GM23338 (cell line): Measurements from ENCODE around the gene VPS41. TPM values are rescaled to one million over a fixed set of nuclear protein-coding genes. Genes with fewer than 3 reads are reported as not detected.
A peak's percentile ranks its signal among the peaks of the same experiment; 100 is the strongest.

ENCODE experiments used
- ATAC-seq: fragments of 200-7000 bp; cut with Tn5 transposase; 3 replicates; pipeline ENCODE4 v1.9.1; 2020
- DNase-seq: peaks from one replicate; pipeline ENCODE4 v3.0.0-alpha.2; 2015; ENCODE audit warnings: low spot score
- H2AFZ ChIP-seq: fragments of 200-600 bp; sonication (generic); 2 replicates; pipeline ENCODE4 v1.8.0; 2016; ENCODE audit warnings: antibody characterized with exemption, mild to moderate bottlenecking, moderate library complexity
- H3F3A ChIP-seq: fragments of 200-600 bp; sonication (generic); replicated peaks from 2 replicates; pipeline ENCODE4 v1.8.0; 2017; ENCODE audit warnings: antibody characterized with exemption, mixed run types, low read depth
- H3K27ac ChIP-seq: fragments of 200-600 bp; sonication (generic); 2 replicates; pipeline ENCODE4 v1.6.1; 2016; ENCODE audit warnings: low read depth
- H3K27me3 ChIP-seq: fragments of 200-600 bp; sonication (generic); 2 replicates; pipeline ENCODE4 v1.8.0; 2016; ENCODE audit warnings: mild to moderate bottlenecking, mixed run types, moderate library complexity; ENCODE audit not compliant: insufficient read depth
- H3K36me3 ChIP-seq: fragments of 200-600 bp; sonication (generic); 2 replicates; pipeline ENCODE4 v1.8.0; 2016; ENCODE audit warnings: mild to moderate bottlenecking; ENCODE audit not compliant: insufficient read depth
- H3K4me1 ChIP-seq: fragments of 200-600 bp; sonication (generic); 2 replicates; pipeline ENCODE4 v1.8.0; 2016; ENCODE audit warnings: mild to moderate bottlenecking, moderate library complexity; ENCODE audit not compliant: insufficient read depth
- H3K4me2 ChIP-seq: fragments of 200-600 bp; sonication (generic); 2 replicates; pipeline ENCODE4 v1.7.1; 2017; ENCODE audit warnings: mixed run types
- H3K4me3 ChIP-seq: fragments of 200-600 bp; sonication (generic); 2 replicates; pipeline ENCODE4 v1.6.1; 2016; ENCODE audit warnings: mixed run types
- H3K79me2 ChIP-seq: fragments of 200-600 bp; sonication (generic); replicated peaks from 2 replicates; pipeline ENCODE4 v1.8.0; 2017; ENCODE audit warnings: mild to moderate bottlenecking; ENCODE audit not compliant: insufficient read depth
- H3K9me2 ChIP-seq: fragments of 200-600 bp; sonication (generic); 2 replicates; pipeline ENCODE4 v1.8.0; 2017; ENCODE audit not compliant: insufficient read depth
- H4K20me1 ChIP-seq: fragments of 200-600 bp; sonication (generic); replicated peaks from 2 replicates; pipeline ENCODE4 v1.8.0; 2017; ENCODE audit warnings: mild to moderate bottlenecking; ENCODE audit not compliant: insufficient read depth
- H3K27ac Mint-ChIP-seq: 2 replicates; pipeline ENCODE4 v1.8.0; 2020; ENCODE audit warnings: inconsistent platforms, mild to moderate bottlenecking, moderate library complexity, mixed read lengths
- H3K27me3 Mint-ChIP-seq: 3 replicates; pipeline ENCODE4 v1.8.0; 2022; ENCODE audit warnings: low read depth, mild to moderate bottlenecking, moderate library complexity, mixed read lengths, inconsistent platforms; ENCODE audit not compliant: insufficient read depth, poor library complexity
- H3K36me3 Mint-ChIP-seq: 3 replicates; pipeline ENCODE4 v1.8.0; 2021; ENCODE audit warnings: low read depth, mild to moderate bottlenecking, inconsistent platforms, moderate library complexity, mixed read lengths
- H3K4me1 Mint-ChIP-seq: 3 replicates; pipeline ENCODE4 v1.8.0; 2020; ENCODE audit warnings: mild to moderate bottlenecking, inconsistent platforms, mixed read lengths
- H3K4me3 Mint-ChIP-seq: 3 replicates; pipeline ENCODE4 v1.8.0; 2021; ENCODE audit warnings: moderate library complexity, mild to moderate bottlenecking, inconsistent platforms, mixed read lengths
- H3K9me3 Mint-ChIP-seq: 3 replicates; pipeline ENCODE4 v1.8.0; 2020; ENCODE audit warnings: moderate library complexity, mild to moderate bottlenecking, inconsistent platforms, mixed read lengths
- CTCF ChIP-seq, 2 experiments: fragments of 200-600 bp in 1 of 2; sonication (generic) in 1 of 2; conservative IDR thresholded peaks; 2 replicates each; pipeline versions ENCODE4 v1.5.1 to v1.6.1; 2016 to 2017; ENCODE audit warnings: antibody characterized with exemption in 2 of 2, low read depth in 2 of 2, mild to moderate bottlenecking in 2 of 2, moderate library complexity in 1 of 2
- ETS1 ChIP-seq: IDR thresholded peaks from 2 replicates; pipeline ENCODE4 v1.6.1; 2016; ENCODE audit warnings: antibody characterized with exemption
- EZH2 ChIP-seq: fragments of 200-600 bp; sonication (generic); IDR thresholded peaks from one replicate; pipeline ENCODE4 v1.8.0; 2017; ENCODE audit warnings: antibody characterized with exemption, mild to moderate bottlenecking, low read depth; ENCODE audit not compliant: unreplicated experiment
- EZH2phosphoT487 ChIP-seq: fragments of 200-600 bp; sonication (generic); IDR thresholded peaks from one replicate; pipeline ENCODE4 v1.8.1; 2018; ENCODE audit warnings: antibody characterized with exemption; ENCODE audit not compliant: unreplicated experiment
- JUNB ChIP-seq: IDR thresholded peaks from one replicate; pipeline ENCODE4 v1.6.1; 2016; ENCODE audit warnings: antibody characterized with exemption; ENCODE audit not compliant: unreplicated experiment
- NANOG ChIP-seq: IDR thresholded peaks from 2 replicates; pipeline ENCODE4 v1.6.1; 2016; ENCODE audit warnings: antibody characterized with exemption, borderline replicate concordance
- POLR2AphosphoS5 ChIP-seq: IDR thresholded peaks from 2 replicates; pipeline ENCODE4 v1.6.1; 2016; ENCODE audit warnings: antibody characterized with exemption, low read depth
- STAT1 ChIP-seq: IDR thresholded peaks from one replicate; pipeline ENCODE4 v1.6.1; 2016; ENCODE audit warnings: antibody characterized with exemption; ENCODE audit not compliant: unreplicated experiment
- ZNF114 ChIP-seq: fragments of 250-450 bp; sonication (Bioruptor Pico); IDR thresholded peaks from 2 replicates; pipeline ENCODE4 v1.5.0; 2020; ENCODE audit warnings: mild to moderate bottlenecking, moderate library complexity
- ZNF331 ChIP-seq: fragments of 250-450 bp; sonication (Bioruptor Pico); IDR thresholded peaks from 2 replicates; pipeline ENCODE4 v1.5.0; 2020; ENCODE audit warnings: low read depth, mild to moderate bottlenecking, moderate library complexity
- ZNF462 ChIP-seq: fragments of 250-450 bp; sonication (Bioruptor Pico); IDR thresholded peaks from 2 replicates; pipeline ENCODE4 v1.5.0; 2020; ENCODE audit warnings: mild to moderate bottlenecking, moderate library complexity
- polyA plus RNA-seq: library from polyadenylated mRNA; unstranded; fragments of >200 nt; fragmentation: Nextera tagmentation; extraction: Ambion mirVana; gene quantifications from 2 replicates; pipeline ENCODE4 v1.2.1, GENCODE V29; 2016
- total RNA-seq: library from RNA; depleted of rRNA; stranded (reverse); fragments of >200 nt; shearing (Covaris generic); gene quantifications from 2 replicates; pipeline ENCODE4 v1.2.3, GENCODE V29; 2014

VPS41 gene
- total and polyA plus RNA-seq, 2 experiments from 2014 or later = 20.2 to 41.2 TPM

- TF ChIP-seq EZH2 (no peak), EZH2phosphoT487 (no peak), ETS1 (no peak), ZNF114 (CRISPR knock-in tag) (no peak), NANOG (no peak), ZNF462 (CRISPR knock-in tag) (no peak), STAT1 (no peak), POLR2AphosphoS5 (no peak), CTCF (conservative IDR thresholded peaks at IDR 0.05; ENCODE audit: low read depth in 2 of 2) (no peak), ZNF331 (CRISPR knock-in tag) (no peak), JUNB (no peak)
- H3K27ac Mint-ChIP-seq = no peak overlapping the region
- Histone ChIP-seq H3K36me3 (no peaks in the 10 kb centered on the region), H3K79me2 (no peaks in the 10 kb centered on the region), H3K4me1 (no peaks in the 10 kb centered on the region), H2AFZ (0 out of 2 replicates have a peak overlapping the region, but pooled peaks have one; percentile 5), H3K9me2 (no peaks in the 10 kb centered on the region), H3K4me2 (no peak overlapping the region), H3K27me3 (no peaks in the 10 kb centered on the region), H3K4me3 (no peak overlapping the region), H3F3A (no peaks in the 10 kb centered on the region), H3K27ac (no peak overlapping the region), H4K20me1 (no peaks in the 10 kb centered on the region)
- H3K36me3 Mint-ChIP-seq = no peaks in the 10 kb centered on the region
- peak; percentile 39; the same call in 1 of the 3 replicates for ATAC-seq
- H3K4me3 Mint-ChIP-seq = no peak overlapping the region
- no peaks in the 10 kb centered on the region for H3K27me3 Mint-ChIP-seq
- DNase-seq = peak; percentile 27
- H3K4me1 Mint-ChIP-seq = peaks cover 15% of the 10 kb centered on the region
- H3K9me3 Mint-ChIP-seq = no peaks in the 10 kb centered on the region
Observed at GRCh38 chr7:38938589-38938988, 29.6 kb upstream of the VPS41 start.
